Body of pancreas (tissue), 4 donors: ENCODE measurements around the gene ARSB. TPM values are rescaled to one million over a fixed set of nuclear protein-coding genes. Genes with fewer than 3 reads are reported as not detected.
A peak's percentile ranks its signal among the peaks of the same experiment; 100 is the strongest.
"Not testable (repeated sequence)": the region's sequence is repeated elsewhere in the genome, so short reads cannot be mapped to it uniquely, and the experiment has no call there.

Experiments
- ATAC-seq: fragments of 150-250 bp; one replicate; pipeline ENCODE4 v1.9.1; 2016
- DNase-seq, 4 donors: peaks; one replicate each; pipeline ENCODE4 v3.0.0-alpha.2; 2019
- H3K27ac ChIP-seq, 4 donors: fragments of 200-600 bp; sonication (generic); 1 replicate in 3 of 4; 2 replicates in 1 of 4; pipeline versions ENCODE4 v1.5.1 to v1.6.1; 2016 to 2019; ENCODE audit warnings: mild to moderate bottlenecking in 1 of 4, mixed read lengths in 1 of 4, moderate library complexity in 1 of 4
- H3K27me3 ChIP-seq, 2 donors: fragments of 200-600 bp; sonication (generic); one replicate each; pipeline ENCODE4 v1.6.0; 2016; ENCODE audit warnings: mild to moderate bottlenecking in 1 of 2
- H3K36me3 ChIP-seq, 2 donors: fragments of 200-600 bp; sonication (generic); replicated peaks in 1 of 2; 2 replicates each; pipeline ENCODE4 v1.5.1; 2016; ENCODE audit warnings: low read depth in 2 of 2; ENCODE audit not compliant: insufficient read depth in 1 of 2
- H3K4me1 ChIP-seq: fragments of 200-600 bp; sonication (generic); one replicate; pipeline ENCODE4 v1.6.0; 2016
- H3K4me3 ChIP-seq, 2 donors: fragments of 200-600 bp; sonication (generic); 1 replicate in 1 of 2; 2 replicates in 1 of 2; pipeline ENCODE4 v1.5.1; 2016 to 2019
- H3K9me3 ChIP-seq, 3 donors: fragments of 200-600 bp; sonication (generic); 1 replicate in 2 of 3; 2 replicates in 1 of 3; pipeline ENCODE4 v1.5.1; 2016
- CTCF ChIP-seq, 7 experiments: fragments of 450-650 bp in 4 of 7; fragments of 200-600 bp in 3 of 7; sonication (generic) in 3 of 7; IDR thresholded peaks; one replicate each; pipeline ENCODE4 v1.5.1; 2016 to 2019; ENCODE audit warnings: antibody characterized with exemption in 7 of 7
- POLR2A ChIP-seq, 3 donors: fragments of 450-650 bp; IDR thresholded peaks; one replicate each; pipeline ENCODE4 v1.6.1; 2016; ENCODE audit warnings: antibody characterized with exemption in 3 of 3, mild to moderate bottlenecking in 2 of 3
- WGBS, 2 donors: methylation state at CpG; one replicate each; pipeline ENCODE4 v1.1.5; 2017; 5-methylcytosine and 5-hydroxymethylcytosine counted together
- intact Hi-C: fragments of 100-400 bp; cut with DNase I; formaldehyde crosslinking; loops from one replicate; pipeline ENCODE4 v1.15.1; 2023
- total RNA-seq, 2 donors: library from RNA; depleted of rRNA; stranded (reverse); fragments of >200 nt; gene quantifications; one replicate each; pipeline ENCODE4 v1.1.0, GENCODE V29; 2016

The ARSB gene
- total RNA-seq, 2 donors from 2014 or later: 9.9 to 12.2 TPM

- 13 to 14% methylated on average over 17 of the region's 17 CpGs for WGBS, 2 donors
- no peak for TF ChIP-seq CTCF (IDR thresholded peaks at IDR 0.05)
- TF ChIP-seq POLR2A (IDR thresholded peaks at IDR 0.05): no peak
- DNase-seq (no peak), ATAC-seq (peak; percentile 1)
- no peaks in the 10 kb centered on the region for H3K9me3 ChIP-seq
- no peaks in the 10 kb centered on the region for H3K27me3 ChIP-seq
- intact Hi-C loops: no loop called here
- H3K4me1 ChIP-seq: peaks cover 41% of the 10 kb centered on the region
- H3K27ac ChIP-seq: peak overlapping the region; percentile 92 to 99 (median 98)
- H3K4me3 ChIP-seq: peak overlapping the region; percentile 13 to 52
- H3K36me3 ChIP-seq: no peaks in the 10 kb centered on the region
Observed at GRCh38 chr5:78983601-78984438, 1.3 kb downstream of the ARSB start.

GRCh38 chr5:78983194-78983593 lies 1.9 kb downstream of the ARSB start:
- H3K36me3 ChIP-seq, DNase-seq, intact Hi-C loops, H3K4me3 ChIP-seq, H3K9me3 ChIP-seq, H3K27me3 ChIP-seq, ATAC-seq: not testable (repeated sequence)
- 90 to 91% methylated on average over 9 of the region's 9 CpGs for WGBS, 2 donors
- Histone ChIP-seq H3K27ac (peak overlapping the region; percentile 92 to 99 (median 98)), H3K4me1 (peaks cover 41% of the 10 kb centered on the region)

GRCh38 chr5:78979909-78980308 lies 5.2 kb downstream of the ARSB start:
- TF ChIP-seq CTCF (IDR thresholded peaks at IDR 0.05) (no peak), POLR2A (IDR thresholded peaks at IDR 0.05) (no peak)
- peak overlapping the region in 1 of 4 donors; percentile 47 for H3K27ac ChIP-seq

GRCh38 chr5:78979117-78979742 lies 5.9 kb downstream of the ARSB start:
- intact Hi-C loops: no loop called here
- Histone ChIP-seq H3K9me3 (no peaks in the 10 kb centered on the region), H3K27me3 (no peaks in the 10 kb centered on the region), H3K36me3 (no peaks in the 10 kb centered on the region), H3K4me1 (peaks cover 35% of the 10 kb centered on the region), H3K4me3 (no peak overlapping the region), H3K27ac (no peak overlapping the region)
- no peak for DNase-seq
- TF ChIP-seq POLR2A (IDR thresholded peaks at IDR 0.05): no peak
- TF ChIP-seq CTCF (IDR thresholded peaks at IDR 0.05): no peak
- 76% methylated on average over 7 of the region's 7 CpGs for WGBS, 2 donors
- no peak for ATAC-seq

More at GRCh38 chr5:78979909-78980308, 5.2 kb downstream of the ARSB start:
- H3K27me3 ChIP-seq: no peaks in the 10 kb centered on the region
- DNase-seq (no peak), ATAC-seq (no peak)
- peaks cover 28% of the 10 kb centered on the region for H3K4me1 ChIP-seq
- no peaks in the 10 kb centered on the region for H3K9me3 ChIP-seq
- H3K36me3 ChIP-seq: no peaks in the 10 kb centered on the region
- intact Hi-C loops: no loop called here
- H3K4me3 ChIP-seq: no peak overlapping the region

- H3K4me1 ChIP-seq: peaks cover 30% of the 10 kb centered on the region
- intact Hi-C loops: no loop called here
- no peak for TF ChIP-seq POLR2A (IDR thresholded peaks at IDR 0.05)
- no peak for TF ChIP-seq CTCF (IDR thresholded peaks at IDR 0.05)
- DNase-seq (no peak), ATAC-seq (no peak)
- 95 to 96% methylated on average over 8 of the region's 8 CpGs for WGBS, 2 donors
- H3K36me3 ChIP-seq: no peaks in the 10 kb centered on the region
- H3K9me3 ChIP-seq: no peaks in the 10 kb centered on the region
- H3K27ac ChIP-seq: no peak overlapping the region
- H3K4me3 ChIP-seq: no peak overlapping the region
- no peaks in the 10 kb centered on the region for H3K27me3 ChIP-seq
Observed at GRCh38 chr5:78975035-78975434, 10.1 kb downstream of the ARSB start.
